PC-9 (cell line): Measurements from ENCODE around the gene ZNF396.
A peak's percentile ranks its signal among the peaks of the same experiment; 100 is the strongest.

ENCODE experiments used
- EZH2 ChIP-seq: fragments of 200-600 bp; sonication (generic); IDR thresholded peaks from 2 replicates; pipeline ENCODE4 v1.8.0; 2017; ENCODE audit warnings: antibody characterized with exemption, low read depth
- TF ChIP-seq, protein P1 (sequence below): fragments of 200-600 bp; sonication (generic); conservative IDR thresholded peaks from 2 replicates; pipeline ENCODE4 v1.6.1; 2017; ENCODE audit warnings: mixed run types, antibody characterized with exemption, mild to moderate bottlenecking, moderate library complexity

DNA sequence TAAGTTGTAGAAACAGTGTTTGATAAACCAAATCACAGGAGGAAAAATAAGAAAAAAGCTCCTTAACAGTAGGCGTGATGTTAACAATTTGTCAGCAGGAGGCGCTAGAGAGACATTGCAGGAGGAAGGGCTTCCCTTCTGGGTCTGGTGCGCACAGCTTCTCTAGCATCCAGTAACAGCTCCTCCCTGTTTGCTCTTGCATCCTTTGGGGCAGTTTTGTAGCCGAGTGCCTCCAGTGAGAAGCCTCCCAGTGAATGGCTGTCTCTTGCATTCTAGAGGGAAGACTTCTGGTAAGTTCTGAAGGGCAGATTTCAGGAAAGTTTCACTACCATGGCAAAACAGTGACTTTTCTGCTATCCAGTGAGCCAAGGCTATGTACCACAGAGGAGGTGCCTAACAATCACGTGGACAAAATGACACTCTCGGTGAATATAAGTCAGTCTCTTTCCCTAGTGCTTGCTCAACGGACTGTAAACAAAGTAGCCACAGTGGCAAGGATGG is 9.5 kb upstream of the ZNF396 start:
- TF ChIP-seq, protein P1, sequence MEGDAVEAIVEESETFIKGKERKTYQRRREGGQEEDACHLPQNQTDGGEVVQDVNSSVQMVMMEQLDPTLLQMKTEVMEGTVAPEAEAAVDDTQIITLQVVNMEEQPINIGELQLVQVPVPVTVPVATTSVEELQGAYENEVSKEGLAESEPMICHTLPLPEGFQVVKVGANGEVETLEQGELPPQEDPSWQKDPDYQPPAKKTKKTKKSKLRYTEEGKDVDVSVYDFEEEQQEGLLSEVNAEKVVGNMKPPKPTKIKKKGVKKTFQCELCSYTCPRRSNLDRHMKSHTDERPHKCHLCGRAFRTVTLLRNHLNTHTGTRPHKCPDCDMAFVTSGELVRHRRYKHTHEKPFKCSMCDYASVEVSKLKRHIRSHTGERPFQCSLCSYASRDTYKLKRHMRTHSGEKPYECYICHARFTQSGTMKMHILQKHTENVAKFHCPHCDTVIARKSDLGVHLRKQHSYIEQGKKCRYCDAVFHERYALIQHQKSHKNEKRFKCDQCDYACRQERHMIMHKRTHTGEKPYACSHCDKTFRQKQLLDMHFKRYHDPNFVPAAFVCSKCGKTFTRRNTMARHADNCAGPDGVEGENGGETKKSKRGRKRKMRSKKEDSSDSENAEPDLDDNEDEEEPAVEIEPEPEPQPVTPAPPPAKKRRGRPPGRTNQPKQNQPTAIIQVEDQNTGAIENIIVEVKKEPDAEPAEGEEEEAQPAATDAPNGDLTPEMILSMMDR: peak; percentile 83
- no peak for TF ChIP-seq EZH2
